Measurements from ENCODE around the gene CDK17.
"Not testable (repeated sequence)": the region's sequence is repeated elsewhere in the genome, so short reads cannot be mapped to it uniquely, and the experiment has no call there.

Gene CDK17

GRCh38 chr12:96399919-96400630 lies at the start of gene CDK17:
Gene CDK17 (minus strand): TSS chr12:96400439. CDS start chr12:96334836, 65,603 bp downstream.
- DNase-seq = peak; percentile 89

GRCh38 chr12:96448300-96448699 lies 48.1 kb upstream of the CDK17 start:
- DNase-seq = no peak

GRCh38 chr12:96447256-96447655 lies 47.0 kb upstream of the CDK17 start:
- no peak for DNase-seq

- peak; percentile 48 for DNase-seq
These were observed 45.7 kb upstream of the CDK17 start for GRCh38 chr12:96445691-96446583.

- no peak for DNase-seq
These were observed 44.2 kb upstream of the CDK17 start for GRCh38 chr12:96444399-96444798.

GRCh38 chr12:96442906-96443305 lies 42.7 kb upstream of the CDK17 start:
- no peak for DNase-seq

GRCh38 chr12:96441816-96442215 lies 41.6 kb upstream of the CDK17 start:
- DNase-seq = no peak

GRCh38 chr12:96438330-96438729 lies 38.1 kb upstream of the CDK17 start:
- no peak for DNase-seq

GRCh38 chr12:96437171-96437445 lies 36.9 kb upstream of the CDK17 start:
- no peak for DNase-seq

- no peak for DNase-seq
These were observed 36.3 kb upstream of the CDK17 start for GRCh38 chr12:96436366-96437170.

GRCh38 chr12:96434107-96434506 lies 33.9 kb upstream of the CDK17 start:
- DNase-seq = peak; percentile 66

- DNase-seq = not testable (repeated sequence)
These were observed 32.5 kb upstream of the CDK17 start for GRCh38 chr12:96432496-96433321.

- DNase-seq = no peak
These were observed 30.8 kb upstream of the CDK17 start for GRCh38 chr12:96431067-96431466.

- DNase-seq = no peak
These were observed 27.1 kb upstream of the CDK17 start for GRCh38 chr12:96427269-96427729.

- DNase-seq = no peak
These were observed 25.7 kb upstream of the CDK17 start for GRCh38 chr12:96425951-96426350.

- DNase-seq = peak; percentile 11
These were observed 25.1 kb upstream of the CDK17 start for GRCh38 chr12:96425321-96425720.

- DNase-seq = no peak
These were observed 24.4 kb upstream of the CDK17 start for GRCh38 chr12:96424601-96425000.

- DNase-seq = no peak
These were observed 22.0 kb upstream of the CDK17 start for GRCh38 chr12:96422192-96422591.

- DNase-seq = no peak
These were observed 20.8 kb upstream of the CDK17 start for GRCh38 chr12:96421014-96421413.

GRCh38 chr12:96420277-96420835 lies 20.1 kb upstream of the CDK17 start:
- DNase-seq = no peak

- DNase-seq = no peak
These were observed 19.5 kb upstream of the CDK17 start for GRCh38 chr12:96419576-96420276.

Measured in activated naive CD4-positive, alpha-beta T cell treated with Interleukin-2 at 50 U/mL for 16 hours (primary cell).